GM20000 (cell line): ENCODE data around the gene OR13C8.

Source experiments
- DNase-seq: peaks from one replicate; pipeline ENCODE4 v3.0.0; 2012; ENCODE audit warnings: low spot score
- CTCF ChIP-seq: IDR thresholded peaks from 2 replicates; pipeline ENCODE4 v1.5.1; 2012; ENCODE audit warnings: mild to moderate bottlenecking, control low read depth; ENCODE audit errors: extremely low read depth, missing control alignments

OR13C8 gene

GRCh38 chr9:104556830-104557634, 11.9 kb upstream of the OR13C8 start:
- no peak for TF ChIP-seq CTCF
- no peak for DNase-seq

DNA sequence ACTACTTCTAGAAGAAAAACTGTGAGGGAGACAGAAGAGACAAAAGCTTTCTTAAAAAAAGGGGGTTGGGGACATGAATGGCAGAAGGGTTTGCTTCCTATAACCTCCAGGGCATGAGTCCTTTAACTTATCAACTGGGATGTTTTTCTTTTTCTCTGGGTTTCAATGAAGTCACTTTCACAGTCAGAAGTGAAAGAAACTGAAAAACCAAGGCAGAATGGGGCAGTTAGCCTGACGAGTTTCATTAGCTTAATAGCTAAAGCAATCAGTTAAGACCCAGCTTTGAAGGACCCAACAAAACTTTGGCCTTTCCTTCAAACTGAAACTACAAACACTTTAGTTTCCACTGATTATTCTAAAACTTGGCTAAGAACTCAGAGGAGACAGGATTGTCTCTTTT, 4.6 kb upstream of the OR13C8 start:
- TF ChIP-seq CTCF, result no peak
- no peak for DNase-seq

- TF ChIP-seq CTCF, result no peak
- DNase-seq, result no peak
Observed at GRCh38 chr9:104572612-104573011, 3.6 kb downstream of the OR13C8 start.

GRCh38 chr9:104575456-104575855, 6.5 kb downstream of the OR13C8 start:
- no peak for DNase-seq
- TF ChIP-seq CTCF, result no peak

GRCh38 chr9:104577263-104577662, 8.3 kb downstream of the OR13C8 start:
- no peak for TF ChIP-seq CTCF
- no peak for DNase-seq

- DNase-seq, result no peak
- TF ChIP-seq CTCF, result no peak
Observed at GRCh38 chr9:104580562-104580961, 11.6 kb downstream of the OR13C8 start.

- DNase-seq, result no peak
- no peak for TF ChIP-seq CTCF
Observed at GRCh38 chr9:104586496-104587180, 17.7 kb downstream of the OR13C8 start.
